KG1 (cell line): ENCODE results near the gene PTH2R.
"Not testable (repeated sequence)": the region's sequence is repeated elsewhere in the genome, so short reads cannot be mapped to it uniquely, and the experiment has no call there.

ENCODE experiments used
- DNase-seq: peaks from one replicate; lab custom pipeline; 2025; lab: John Stamatoyannopoulos, UW

The PTH2R gene, protein sequence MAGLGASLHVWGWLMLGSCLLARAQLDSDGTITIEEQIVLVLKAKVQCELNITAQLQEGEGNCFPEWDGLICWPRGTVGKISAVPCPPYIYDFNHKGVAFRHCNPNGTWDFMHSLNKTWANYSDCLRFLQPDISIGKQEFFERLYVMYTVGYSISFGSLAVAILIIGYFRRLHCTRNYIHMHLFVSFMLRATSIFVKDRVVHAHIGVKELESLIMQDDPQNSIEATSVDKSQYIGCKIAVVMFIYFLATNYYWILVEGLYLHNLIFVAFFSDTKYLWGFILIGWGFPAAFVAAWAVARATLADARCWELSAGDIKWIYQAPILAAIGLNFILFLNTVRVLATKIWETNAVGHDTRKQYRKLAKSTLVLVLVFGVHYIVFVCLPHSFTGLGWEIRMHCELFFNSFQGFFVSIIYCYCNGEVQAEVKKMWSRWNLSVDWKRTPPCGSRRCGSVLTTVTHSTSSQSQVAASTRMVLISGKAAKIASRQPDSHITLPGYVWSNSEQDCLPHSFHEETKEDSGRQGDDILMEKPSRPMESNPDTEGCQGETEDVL

DNA sequence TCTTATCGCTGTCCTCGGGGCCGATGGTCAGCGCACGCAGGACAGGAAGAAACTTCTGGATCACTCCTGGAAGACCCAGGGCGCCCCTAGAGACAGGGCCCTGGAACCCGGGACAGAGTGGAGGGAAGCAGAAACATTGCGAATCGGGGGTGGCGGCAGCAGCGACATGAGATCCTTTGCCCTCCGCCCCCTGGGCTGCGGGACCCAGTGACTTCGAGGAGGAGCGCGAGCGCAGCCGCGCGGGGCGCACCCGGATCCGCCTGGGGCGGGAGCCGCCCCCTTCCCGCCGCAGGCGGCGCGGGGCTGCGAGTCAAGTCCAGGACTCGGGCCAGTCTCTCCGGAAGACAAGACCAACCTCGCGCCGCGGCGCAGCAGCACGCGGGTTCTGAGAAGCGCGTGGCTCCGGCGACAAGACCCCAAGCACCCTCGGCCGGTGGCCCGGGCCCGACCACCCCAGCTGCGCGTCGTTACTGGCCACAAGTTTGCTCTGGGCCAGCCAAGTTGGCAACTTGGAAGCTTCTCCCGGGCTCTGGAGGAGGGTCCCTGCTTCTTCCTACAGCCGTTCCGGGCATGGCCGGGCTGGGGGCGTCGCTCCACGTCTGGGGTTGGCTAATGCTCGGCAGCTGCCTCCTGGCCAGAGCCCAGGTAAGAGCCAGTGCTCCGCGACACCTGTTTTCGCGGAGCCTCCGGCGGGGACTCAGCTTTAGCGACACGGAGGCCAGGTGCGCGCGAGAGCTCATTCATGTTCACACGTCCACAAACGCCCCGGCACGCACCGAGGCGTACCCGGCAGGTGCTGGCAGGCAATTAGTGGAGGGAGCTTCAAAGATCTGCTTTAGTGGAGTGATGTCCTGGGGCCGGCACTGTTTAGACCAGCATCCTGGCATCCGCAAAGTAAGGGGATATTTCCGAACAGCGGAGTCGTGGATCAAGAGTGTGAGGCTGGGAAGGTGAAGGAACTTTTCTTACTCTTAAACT is at the start of gene PTH2R:
Gene PTH2R (plus strand): TSS at position 319 of the 978 bp plus-strand sequence. CDS start 252 bp downstream, at position 571.
- DNase-seq = no peak

DNA sequence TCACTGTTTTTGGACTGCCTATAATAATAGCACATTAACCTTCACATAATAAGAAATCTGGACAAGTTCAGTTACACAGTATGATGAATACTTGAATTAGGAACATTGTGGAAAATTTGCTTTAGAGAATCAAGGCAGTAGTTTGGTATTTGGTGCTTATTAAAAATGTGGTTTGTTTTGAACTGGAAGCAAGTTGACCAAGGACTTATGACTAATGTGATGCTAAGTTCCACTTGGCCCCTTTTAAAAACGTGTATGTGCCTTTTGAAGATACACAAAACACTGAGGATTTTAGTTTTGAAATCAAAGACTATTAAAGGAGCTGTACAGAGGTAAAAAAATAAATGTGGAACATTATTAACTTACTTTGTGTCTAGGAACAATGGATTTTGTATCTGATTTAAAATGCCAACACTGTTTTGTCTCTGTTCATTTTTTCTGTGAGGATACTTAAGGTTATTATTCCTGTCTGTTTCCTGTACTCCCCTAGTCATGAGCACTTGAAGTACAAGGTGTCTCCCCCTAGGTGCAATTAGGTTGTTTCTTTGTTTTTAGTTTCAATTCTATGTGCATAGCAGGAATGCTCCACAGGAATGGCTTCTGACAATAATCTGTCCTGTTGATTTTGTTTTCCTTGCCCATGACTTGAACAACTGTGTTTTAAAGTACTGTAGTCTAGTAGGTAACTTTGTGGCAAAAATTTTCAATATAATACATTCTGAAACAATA is 49.6 kb upstream of the PTH2R start:
- no peak for DNase-seq

DNA sequence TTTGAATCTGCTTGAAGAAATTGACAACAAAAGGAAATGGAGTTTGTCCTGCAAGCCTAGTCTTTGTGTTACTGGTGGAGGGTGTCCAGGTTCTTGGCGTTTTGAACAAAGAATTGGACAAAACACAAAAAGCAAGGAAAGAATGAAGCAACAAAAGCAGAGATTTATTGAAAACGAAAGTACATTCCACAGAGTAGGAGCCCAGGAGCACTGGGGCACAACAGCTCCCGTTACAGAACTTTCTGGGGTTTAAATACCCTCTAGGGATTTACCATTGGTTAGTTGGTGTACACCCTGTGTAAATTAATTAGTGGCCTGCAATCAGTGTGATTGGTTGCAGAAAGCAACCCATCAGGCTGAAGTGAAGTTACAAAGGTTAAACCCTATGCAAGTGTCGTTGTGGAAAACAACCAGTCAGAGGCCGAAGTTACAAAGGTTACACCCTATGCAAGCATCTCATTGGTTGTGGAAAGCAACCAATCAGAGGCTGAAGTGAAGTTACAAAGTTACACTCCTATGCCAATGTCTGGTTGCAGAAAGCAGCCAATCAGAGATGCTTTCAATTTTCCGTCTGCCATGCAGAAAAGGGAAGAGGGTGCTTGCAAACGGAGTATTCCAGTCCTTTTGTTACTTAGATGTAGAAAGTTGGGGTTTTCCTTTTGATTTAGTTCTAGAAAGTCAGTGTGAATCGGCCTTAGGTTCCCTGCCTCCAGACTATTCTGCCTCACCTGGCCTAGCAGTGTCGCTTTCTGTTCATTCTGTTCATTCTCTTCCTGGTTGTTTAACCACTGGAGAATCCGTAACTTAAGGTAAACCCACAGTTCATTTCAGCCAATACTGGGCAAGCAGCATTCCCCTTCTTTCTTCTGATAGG is 47.6 kb upstream of the PTH2R start:
- no peak for DNase-seq

DNA sequence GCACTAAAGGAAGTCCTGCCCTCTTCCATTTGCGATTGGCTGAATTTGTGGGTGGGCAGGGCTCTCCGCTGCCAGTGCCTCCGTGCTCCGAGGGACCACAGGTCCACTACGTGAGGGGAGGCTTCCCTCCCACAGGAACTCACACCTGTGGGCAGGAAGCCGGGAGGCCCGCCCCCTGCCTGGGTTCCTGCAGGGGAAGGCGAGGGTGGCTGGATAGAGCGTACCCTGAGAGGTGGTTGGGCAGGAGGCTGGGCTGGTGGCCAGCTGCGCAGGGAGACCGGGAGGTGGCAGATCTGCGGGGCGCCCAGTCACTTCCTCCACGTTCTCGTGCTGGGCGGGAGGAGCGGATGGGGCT is 47.0 kb upstream of the PTH2R start:
- peak; percentile 81 for DNase-seq

DNA sequence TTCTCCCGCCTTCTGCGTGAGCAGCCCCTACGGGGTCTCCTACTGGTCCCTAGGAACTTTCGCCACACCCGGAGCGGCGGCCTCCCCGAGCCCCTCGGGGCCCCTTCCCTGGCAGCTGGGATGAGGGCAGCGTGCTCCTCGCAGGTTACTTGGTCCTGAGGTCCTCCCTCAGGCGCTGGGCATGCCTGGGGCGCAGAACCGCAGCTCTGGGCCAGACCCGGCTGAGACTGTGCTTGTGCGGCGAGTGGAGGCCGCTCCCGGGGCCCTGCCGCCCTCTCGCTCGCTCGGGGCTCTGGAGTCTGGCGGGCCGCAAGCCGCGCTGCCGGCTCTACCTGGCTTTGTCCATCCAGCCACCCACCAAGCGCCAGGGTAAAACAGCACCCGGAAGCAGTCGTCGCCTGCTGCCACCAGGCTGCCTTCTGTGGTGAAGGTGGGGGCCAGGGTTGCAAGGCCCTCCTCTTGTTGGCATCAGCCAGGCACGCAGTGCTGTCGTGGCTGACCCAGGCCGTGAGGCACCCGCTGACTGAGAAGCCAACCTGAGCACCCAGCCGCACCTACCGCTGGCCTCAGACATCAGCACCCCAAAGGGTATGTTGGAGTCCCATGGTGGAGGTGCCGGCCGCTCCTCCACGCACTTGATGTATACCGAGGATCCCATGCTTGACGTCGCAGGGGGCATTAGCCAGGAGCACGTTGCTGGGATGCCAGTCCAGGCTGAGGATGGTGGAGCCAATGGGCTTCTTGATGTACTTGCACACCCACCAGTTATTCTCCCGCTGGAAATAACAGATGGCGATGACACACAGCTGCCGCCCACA is 46.1 kb upstream of the PTH2R start:
- DNase-seq = no peak

DNA sequence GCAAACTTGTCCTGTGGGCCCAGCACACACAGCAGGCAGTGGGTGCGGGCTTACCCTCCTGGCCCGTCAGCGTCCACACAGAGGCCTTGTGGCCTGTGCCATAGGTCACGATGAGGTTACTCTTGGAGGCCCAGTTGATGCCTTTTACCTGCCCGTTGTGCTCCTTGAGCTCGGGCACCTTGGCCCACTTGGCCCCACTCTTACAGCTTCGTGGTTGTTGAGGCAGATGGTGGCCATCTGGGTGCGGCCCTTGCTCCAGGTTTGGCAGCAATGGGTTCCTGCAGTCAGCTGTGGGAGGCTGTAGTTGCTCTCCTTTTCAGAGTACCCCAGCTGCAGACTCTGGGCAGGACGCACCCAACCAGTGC is 45.5 kb upstream of the PTH2R start:
- no peak for DNase-seq

DNA sequence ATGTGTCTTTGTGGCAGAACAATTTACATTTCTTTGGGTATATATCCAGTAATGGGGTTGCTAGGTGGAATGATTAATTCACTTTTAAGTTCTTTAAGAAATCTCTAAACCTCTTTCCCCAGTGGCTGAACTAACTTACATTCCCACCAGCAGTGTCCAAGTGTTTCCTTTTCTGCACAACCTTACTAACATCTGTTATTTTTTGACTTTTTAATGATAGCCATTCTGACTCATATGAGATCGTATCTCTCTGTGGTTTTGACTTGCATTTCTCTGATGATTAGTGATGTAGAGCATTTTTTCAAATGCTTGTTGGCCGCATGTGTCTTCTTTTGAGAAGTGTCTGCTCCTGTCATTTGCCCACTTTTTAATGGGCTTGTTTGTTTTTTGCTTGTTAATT is 43.1 kb upstream of the PTH2R start:
- no peak for DNase-seq

DNA sequence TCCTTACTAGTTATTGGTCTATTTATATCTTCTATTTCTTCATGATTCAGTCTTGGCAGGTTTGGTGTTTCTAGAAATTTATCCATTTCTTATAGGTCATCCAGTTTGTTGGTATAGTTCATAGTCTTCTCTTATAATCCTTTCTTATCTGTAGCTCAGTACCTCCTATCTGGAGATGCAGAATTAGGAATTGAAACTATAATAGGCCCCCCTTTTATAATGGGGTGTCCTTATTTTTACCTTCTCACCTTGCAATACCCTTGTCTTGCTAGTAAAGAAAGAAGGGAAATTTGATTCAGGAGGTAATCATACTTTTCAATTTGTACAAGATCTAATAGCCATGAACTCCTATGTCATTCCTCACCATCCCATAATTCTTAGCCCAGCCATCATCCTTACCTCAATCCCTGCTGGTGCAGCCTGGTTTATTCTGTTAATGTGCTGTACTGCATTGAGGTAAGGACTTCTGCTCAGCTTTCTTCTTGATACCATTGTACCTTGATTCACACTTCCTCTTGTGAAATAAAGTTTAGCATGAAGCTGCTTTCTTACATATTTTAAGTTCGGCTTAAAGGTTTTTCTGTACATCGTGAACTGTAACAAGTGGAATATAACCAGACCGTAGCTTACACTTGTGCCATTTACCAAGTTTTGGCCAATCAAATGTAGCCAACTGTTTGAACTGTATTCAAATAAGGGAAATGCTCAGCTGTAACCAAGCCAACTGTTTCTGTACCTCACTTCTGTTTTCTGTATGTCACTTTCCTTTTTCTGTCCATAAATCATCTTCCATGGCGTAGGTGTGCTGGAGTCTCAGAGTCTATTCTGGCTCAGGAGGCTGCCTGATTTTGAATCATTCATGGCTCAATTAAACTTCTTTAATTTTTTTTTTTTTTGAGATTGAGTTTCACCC is 40.1 kb upstream of the PTH2R start:
- no peak for DNase-seq

DNA sequence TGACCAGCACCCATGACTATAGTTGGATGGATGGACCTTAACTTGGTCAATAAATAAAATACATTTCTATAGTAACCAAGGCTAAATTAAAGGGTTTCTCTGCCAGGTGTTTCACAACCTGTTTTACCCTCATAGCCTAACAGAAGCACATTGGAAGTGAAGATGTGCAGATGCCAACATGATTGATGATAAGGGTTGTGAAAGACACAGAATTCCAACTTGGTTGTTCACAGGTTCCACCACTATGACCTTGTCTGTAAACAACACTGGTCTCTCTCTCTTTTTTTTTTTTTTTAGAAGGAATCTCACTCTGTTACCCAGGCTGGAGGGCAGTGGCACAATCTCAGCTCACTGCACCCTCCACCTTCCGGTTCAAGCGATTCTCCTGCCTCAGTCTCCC is 37.5 kb upstream of the PTH2R start:
- no peak for DNase-seq

DNA sequence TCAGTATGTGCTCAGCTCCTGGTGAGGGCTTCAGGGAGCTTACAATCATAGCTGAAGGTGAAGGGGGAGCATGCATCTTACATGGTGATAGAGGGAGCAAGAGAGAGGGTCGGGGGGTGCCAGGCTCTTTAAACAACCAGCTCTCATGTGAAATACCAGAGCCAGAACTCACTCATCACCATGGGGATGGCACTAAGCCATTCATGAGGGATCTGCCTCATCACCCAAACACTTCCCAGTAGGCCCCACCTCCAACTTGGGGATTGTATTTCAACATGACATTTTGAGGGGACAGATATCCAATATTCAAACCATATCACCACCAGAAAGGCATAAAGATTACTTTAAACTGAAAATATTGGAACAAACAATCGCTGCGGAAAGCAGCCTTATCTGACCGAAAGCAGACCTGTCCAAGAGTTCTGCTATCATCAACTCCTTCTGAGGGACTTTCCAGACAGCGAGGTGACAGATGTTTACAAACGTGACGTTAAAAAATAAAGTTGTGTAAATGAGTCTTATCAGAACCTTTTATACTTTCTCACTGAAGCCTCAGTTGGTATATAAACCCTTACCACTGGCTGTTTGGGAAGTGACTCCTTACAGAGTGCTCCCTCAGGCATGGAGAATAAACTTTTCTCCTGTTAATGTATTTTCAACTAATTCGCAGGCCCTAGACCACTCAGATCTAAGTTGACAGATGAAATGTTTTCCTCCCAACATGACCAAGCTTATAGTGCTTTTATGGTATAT is 35.5 kb upstream of the PTH2R start:
- no peak for DNase-seq

DNA sequence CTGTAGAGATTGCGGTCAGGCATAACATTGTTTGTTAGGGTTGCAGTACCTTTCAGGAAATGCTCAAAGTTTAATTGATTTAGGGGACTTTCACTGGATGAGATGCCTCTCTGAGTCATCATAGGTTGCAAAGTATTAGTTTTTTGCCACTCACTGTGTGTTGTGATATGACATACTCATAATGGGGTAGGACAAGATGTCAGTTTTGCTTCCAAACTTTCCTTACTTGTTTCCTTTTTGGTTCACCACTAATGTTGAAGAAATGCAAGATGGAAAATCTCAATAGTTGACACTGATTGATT is 35.0 kb upstream of the PTH2R start:
- no peak for DNase-seq

DNA sequence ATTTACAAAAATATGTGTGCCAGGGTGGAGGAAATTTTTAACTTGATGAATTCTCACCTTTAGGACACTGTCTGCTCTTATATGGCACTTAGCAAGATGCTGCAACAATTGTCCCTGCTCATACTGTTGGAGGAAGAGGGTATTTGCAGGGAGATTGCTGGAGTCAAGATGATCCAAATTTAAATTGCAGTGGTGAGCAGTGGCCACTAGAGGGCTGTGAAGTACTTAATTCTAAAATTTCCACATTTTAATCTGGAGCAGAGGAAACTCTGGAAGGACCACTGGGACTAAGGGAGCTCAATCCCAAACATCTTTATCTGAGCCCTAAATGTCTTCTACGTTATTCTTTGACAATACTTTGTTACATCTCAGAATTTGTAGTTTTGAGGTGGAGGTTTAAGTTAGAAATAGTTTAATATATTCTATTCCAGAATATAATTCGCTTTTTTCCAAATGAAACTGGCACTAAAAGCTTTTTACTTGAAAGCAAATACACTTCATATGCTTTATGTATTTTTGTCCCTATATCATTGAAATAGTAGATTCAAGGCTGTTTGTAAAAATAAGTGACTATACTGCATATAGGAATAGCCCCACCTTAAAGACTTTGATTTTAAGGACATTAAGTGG is 33.0 kb upstream of the PTH2R start:
- DNase-seq = no peak

DNA sequence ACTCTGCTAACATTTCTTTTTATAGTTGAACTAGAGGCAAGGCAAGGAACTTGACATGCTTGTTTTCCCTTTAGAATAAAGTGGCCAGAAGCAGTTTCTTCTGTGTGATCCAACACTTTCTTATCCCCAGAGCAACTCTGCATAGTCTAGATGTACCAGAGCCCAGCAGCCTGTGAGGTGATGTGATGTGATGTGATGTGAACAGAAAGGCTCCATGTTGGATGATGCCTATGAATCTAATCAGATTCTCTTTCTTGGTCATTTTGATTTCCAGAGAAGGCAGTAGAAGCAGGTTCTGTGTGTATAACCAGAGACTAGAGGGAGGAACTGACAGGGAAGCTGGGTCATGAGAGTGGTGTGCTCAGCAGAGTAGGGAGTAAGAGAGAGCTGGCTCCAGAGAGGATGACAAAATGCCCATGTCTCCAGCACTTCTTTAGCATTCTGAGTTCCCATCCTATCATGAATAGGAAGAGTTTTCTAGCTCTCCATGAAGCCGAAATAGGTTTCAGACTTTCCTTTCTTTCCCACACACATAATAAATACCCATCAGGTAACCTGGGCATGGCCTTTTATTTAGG is 31.0 kb upstream of the PTH2R start:
- DNase-seq = no peak

DNA sequence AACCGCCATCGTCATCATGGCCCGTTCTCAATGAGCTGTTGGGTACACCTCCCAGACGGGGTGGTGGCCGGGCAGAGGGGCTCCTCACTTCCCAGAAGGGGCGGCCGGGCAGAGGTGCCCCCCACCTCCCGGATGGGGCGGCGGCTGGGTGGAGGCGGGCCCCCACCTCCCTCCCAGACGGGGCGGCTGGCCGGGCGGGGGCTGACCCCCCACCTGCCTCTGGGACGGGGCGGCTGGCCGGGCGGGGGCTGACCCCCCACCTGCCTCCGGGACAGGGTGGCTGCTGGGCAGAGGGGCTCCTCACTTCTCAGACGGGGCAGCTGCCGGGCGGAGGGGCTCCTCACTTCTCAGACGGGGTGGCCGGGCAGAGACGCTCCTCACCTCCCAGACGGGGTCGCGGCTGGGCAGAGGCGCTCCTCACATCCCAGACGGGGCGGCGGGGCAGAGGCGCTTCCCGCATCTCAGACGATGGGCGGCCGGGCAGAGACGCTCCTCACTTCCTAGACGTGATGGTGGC is 29.2 kb upstream of the PTH2R start:
- DNase-seq = not testable (repeated sequence)

DNA sequence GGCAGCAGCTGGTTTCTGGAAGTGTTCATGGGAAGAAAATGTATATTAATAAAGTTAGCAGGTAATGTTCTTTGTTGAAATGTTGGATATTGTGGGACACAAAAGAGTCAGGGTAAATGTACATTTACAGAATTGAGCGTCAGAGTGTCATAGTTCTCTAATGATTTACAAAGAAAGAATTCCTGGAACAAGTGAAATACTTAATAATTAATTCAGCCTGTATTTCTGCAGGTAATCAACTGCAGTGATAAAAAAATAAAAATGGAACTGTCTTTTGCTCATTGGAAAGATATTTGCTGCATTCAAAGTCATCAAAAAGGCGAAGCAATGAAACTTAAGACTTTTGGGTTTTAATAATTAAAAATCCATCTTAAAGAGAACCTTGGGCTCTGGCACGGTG is 27.4 kb upstream of the PTH2R start:
- DNase-seq = no peak

DNA sequence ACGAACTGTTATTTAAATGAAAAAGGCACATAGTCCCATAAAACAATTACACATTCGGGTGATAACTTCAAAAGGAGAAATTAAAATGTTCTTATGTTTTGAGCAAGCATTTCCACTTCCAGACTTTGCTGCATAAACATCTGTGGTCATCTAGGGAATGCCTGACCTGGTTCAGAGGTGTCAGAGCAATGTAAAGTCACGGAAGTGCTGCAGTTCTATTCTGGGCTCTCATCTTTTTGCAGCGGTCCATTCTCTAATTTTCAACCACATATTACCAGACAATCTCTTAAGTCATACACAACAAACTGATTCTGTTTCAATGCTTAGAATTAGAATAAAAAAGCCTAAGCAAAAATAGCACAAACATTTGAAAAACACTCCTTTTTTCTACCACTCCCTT is 22.0 kb upstream of the PTH2R start:
- DNase-seq = no peak

DNA sequence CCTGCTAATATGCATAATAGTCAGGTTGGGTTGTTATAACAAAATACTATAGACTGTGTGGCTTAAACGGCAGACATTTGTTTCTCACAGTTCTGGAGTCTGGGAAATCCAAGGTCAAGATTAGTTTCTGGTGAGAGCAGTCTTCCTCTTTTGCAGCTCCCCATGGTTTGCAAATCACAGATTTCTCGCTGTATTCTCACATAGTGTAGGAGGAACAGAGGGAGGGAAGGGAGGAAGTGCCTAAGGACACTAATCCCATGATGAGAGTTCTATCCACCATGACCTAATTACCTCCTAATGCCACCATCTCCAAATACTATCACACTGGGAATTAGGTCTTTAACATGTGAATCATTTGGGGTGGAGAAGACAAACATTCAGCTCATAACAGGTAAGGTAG is 20.1 kb upstream of the PTH2R start:
- no peak for DNase-seq

DNA sequence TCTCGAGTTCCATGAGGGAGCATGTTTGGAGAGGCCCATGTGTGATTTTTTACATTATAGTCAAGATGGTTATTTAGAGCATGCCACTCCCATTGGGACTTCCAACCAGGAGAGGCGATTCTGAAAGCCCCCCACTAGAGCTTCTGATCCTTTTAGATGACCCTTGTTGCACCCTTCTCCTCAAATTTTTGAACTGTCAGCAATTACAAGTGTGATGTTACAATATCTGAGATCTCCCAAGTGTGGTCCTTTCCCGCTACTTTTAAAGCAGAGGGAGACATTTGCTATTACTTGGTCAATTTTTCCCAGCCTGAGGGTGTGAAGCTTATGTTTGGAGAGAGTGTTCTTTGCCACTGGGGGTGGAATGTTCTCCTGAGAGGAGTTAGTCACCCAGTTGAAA is 16.7 kb upstream of the PTH2R start:
- DNase-seq = no peak
